ENCODE results near the gene DDX43. TPM values are rescaled to one million over a fixed set of nuclear protein-coding genes. Genes with fewer than 3 reads are reported as not detected.

Gene DDX43
- total RNA-seq, 3 donors from 2014 or later (not counting 1 experiment from before 2014, with no cell fraction given), result 1.2 to 2.6 TPM; not detected in 1

DNA sequence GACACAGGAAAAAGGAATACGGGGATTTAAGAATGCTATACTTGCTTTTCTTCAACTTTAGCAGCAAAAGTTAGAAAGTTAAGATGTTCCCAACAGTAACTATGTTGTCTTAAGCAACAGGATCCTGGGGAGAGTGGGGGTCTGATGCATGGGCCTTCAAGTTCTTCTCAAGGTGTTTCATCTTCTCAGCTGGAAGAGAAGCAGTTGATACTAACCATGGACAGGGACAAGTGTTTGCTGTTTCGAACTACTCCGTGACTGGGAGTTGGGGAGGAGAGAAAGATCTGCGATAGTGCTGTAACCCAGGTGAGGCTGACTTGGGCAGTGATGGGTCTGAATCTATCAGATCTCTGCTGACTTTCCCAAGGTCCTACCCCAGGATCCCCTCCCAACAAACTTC, 26.0 kb upstream of the DDX43 start:
- Mint-ChIP-seq H3K27me3 (ENCODE audit: low read depth in 2 of 2) (no peaks in the 10 kb centered on the region), H3K36me3 (no peaks in the 10 kb centered on the region), H3K27ac (no peak overlapping the region), H3K4me3 (no peak overlapping the region), H3K9me3 (no peaks in the 10 kb centered on the region), H3K4me1 (no peaks in the 10 kb centered on the region)
- Histone ChIP-seq H3K9me3 (ENCODE audit: control insufficient read depth, insufficient read depth, low read length) (peaks cover 10% of the 10 kb centered on the region), H3K27ac (ENCODE audit: low read length) (no peak overlapping the region), H3K27me3 (ENCODE audit: control insufficient read depth, insufficient read depth, low read length) (no peaks in the 10 kb centered on the region), H3K4me3 (ENCODE audit: low read length) (no peak overlapping the region), H3K36me3 (ENCODE audit: control insufficient read depth, insufficient read depth, low read length) (no peaks in the 10 kb centered on the region), H3K4me1 (ENCODE audit: control insufficient read depth, insufficient read depth, low read length) (no peaks in the 10 kb centered on the region)
- 97% methylated on average over 3 of the region's 4 CpGs for WGBS (ENCODE audit: insufficient coverage)
- TF ChIP-seq, protein P1, sequence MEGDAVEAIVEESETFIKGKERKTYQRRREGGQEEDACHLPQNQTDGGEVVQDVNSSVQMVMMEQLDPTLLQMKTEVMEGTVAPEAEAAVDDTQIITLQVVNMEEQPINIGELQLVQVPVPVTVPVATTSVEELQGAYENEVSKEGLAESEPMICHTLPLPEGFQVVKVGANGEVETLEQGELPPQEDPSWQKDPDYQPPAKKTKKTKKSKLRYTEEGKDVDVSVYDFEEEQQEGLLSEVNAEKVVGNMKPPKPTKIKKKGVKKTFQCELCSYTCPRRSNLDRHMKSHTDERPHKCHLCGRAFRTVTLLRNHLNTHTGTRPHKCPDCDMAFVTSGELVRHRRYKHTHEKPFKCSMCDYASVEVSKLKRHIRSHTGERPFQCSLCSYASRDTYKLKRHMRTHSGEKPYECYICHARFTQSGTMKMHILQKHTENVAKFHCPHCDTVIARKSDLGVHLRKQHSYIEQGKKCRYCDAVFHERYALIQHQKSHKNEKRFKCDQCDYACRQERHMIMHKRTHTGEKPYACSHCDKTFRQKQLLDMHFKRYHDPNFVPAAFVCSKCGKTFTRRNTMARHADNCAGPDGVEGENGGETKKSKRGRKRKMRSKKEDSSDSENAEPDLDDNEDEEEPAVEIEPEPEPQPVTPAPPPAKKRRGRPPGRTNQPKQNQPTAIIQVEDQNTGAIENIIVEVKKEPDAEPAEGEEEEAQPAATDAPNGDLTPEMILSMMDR (IDR thresholded peaks at IDR 0.05), result no peak
- ATAC-seq (no peak), DNase-seq (no peak)
- intact Hi-C loops (cut with micrococcal nuclease), result no loop called here

DNA sequence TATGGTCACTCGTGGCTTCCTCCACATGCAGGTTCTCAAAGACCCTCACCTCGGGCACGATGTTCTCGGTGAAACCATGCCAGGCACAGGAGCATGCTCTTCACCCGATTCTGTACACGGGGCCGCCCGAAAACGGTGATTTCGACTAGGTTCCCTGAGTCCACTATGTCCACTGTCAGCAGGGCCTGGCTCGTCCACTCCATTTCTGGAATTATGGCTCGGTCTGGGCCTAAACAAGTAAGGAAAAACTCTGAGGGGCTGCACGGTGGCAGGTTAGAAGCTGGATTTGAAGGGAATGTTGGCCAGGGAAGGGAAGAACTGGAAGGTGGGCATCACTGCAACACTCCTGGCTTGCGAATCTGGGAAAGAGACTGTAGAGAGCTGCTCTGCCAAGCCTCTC, 25.5 kb upstream of the DDX43 start:
- H3K4me1 Mint-ChIP-seq, result no peaks in the 10 kb centered on the region
- H3K36me3 Mint-ChIP-seq, result no peaks in the 10 kb centered on the region
- intact Hi-C loops (cut with micrococcal nuclease), result no loop called here
- no peak for DNase-seq
- no peak overlapping the region for H3K4me3 Mint-ChIP-seq
- Histone ChIP-seq H3K27ac (ENCODE audit: low read length) (no peak overlapping the region), H3K4me1 (ENCODE audit: control insufficient read depth, insufficient read depth, low read length) (no peaks in the 10 kb centered on the region), H3K36me3 (ENCODE audit: control insufficient read depth, insufficient read depth, low read length) (no peaks in the 10 kb centered on the region), H3K4me3 (ENCODE audit: low read length) (no peak overlapping the region), H3K9me3 (ENCODE audit: control insufficient read depth, insufficient read depth, low read length) (peaks cover 10% of the 10 kb centered on the region), H3K27me3 (ENCODE audit: control insufficient read depth, insufficient read depth, low read length) (no peaks in the 10 kb centered on the region)
- no peaks in the 10 kb centered on the region for H3K27me3 Mint-ChIP-seq (ENCODE audit: low read depth in 2 of 2)
- WGBS (ENCODE audit: insufficient coverage), result 94% methylated on average over 14 of the region's 14 CpGs
- H3K27ac Mint-ChIP-seq, result no peak overlapping the region
- TF ChIP-seq, protein P1 (IDR thresholded peaks at IDR 0.05), result no peak
- no peak for ATAC-seq
- no peaks in the 10 kb centered on the region for H3K9me3 Mint-ChIP-seq

- H3K4me3 ChIP-seq (ENCODE audit: low read length), result no peak within 1 kb of the TSS
- no peaks in the 10 kb centered on the region for H3K27me3 Mint-ChIP-seq (ENCODE audit: low read depth in 2 of 2)
- no peaks in the 10 kb centered on the region for H3K27me3 ChIP-seq (ENCODE audit: control insufficient read depth, insufficient read depth, low read length)
- no peak within 1 kb of the TSS for H3K27ac Mint-ChIP-seq
- TF ChIP-seq, protein P1 (IDR thresholded peaks at IDR 0.05), result no peak
- H3K4me1 ChIP-seq (ENCODE audit: control insufficient read depth, insufficient read depth, low read length), result no peaks in the 10 kb centered on the region
- ATAC-seq (no peak), DNase-seq (no peak)
- H3K4me1 Mint-ChIP-seq, result no peaks in the 10 kb centered on the region
- no peak within 1 kb of the TSS for H3K4me3 Mint-ChIP-seq
- H3K9me3 ChIP-seq (ENCODE audit: control insufficient read depth, insufficient read depth, low read length), result peaks cover 10% of the 10 kb centered on the region
- H3K27ac ChIP-seq (ENCODE audit: low read length), result no peak within 1 kb of the TSS
- no peaks in the 10 kb centered on the region for H3K36me3 ChIP-seq (ENCODE audit: control insufficient read depth, insufficient read depth, low read length)
- no peaks in the 10 kb centered on the region for H3K36me3 Mint-ChIP-seq
- WGBS (ENCODE audit: insufficient coverage), result 94% methylated on average over 36 of the region's 36 CpGs
- H3K9me3 Mint-ChIP-seq, result no peaks in the 10 kb centered on the region
- intact Hi-C loops (cut with micrococcal nuclease), result no loop called here
These were observed 25.1 kb upstream of the DDX43 start, which contains the start of gene OOEP for GRCh38 chr6:73369563-73369962. OOEP (minus strand) TSS chr6:73369897; CDS start chr6:73369792, 105 bp downstream.

DNA sequence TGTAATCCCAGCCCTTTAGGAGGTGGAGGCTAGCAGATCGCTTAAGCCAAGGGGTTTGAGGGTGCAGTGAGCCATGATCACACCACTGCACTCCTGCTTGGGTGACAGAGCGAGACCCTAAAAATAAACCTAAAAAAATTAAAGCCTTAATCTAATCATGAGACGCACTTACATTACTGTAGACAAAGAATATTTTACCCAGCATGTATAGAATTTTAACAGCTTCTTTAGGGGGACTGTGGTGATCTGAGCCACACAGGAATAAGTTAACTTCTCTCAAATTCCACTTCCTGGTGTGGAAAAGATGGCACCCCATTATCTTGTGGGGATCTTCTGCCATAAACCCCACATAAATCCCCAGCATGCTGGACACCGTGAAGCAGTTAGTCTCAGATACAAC, 22.6 kb upstream of the DDX43 start:
- WGBS (ENCODE audit: insufficient coverage), result 90% methylated on average over 3 of the region's 4 CpGs
- no peaks in the 10 kb centered on the region for H3K36me3 Mint-ChIP-seq
- Histone ChIP-seq H3K4me1 (ENCODE audit: control insufficient read depth, insufficient read depth, low read length) (no peaks in the 10 kb centered on the region), H3K4me3 (ENCODE audit: low read length) (no peak overlapping the region), H3K9me3 (ENCODE audit: control insufficient read depth, insufficient read depth, low read length) (peaks cover 10% of the 10 kb centered on the region), H3K27ac (ENCODE audit: low read length) (no peak overlapping the region), H3K36me3 (ENCODE audit: control insufficient read depth, insufficient read depth, low read length) (no peaks in the 10 kb centered on the region), H3K27me3 (ENCODE audit: control insufficient read depth, insufficient read depth, low read length) (no peaks in the 10 kb centered on the region)
- TF ChIP-seq, protein P1 (IDR thresholded peaks at IDR 0.05), result no peak
- H3K4me1 Mint-ChIP-seq, result no peaks in the 10 kb centered on the region
- no peaks in the 10 kb centered on the region for H3K9me3 Mint-ChIP-seq
- H3K27ac Mint-ChIP-seq, result no peak overlapping the region
- H3K4me3 Mint-ChIP-seq, result no peak overlapping the region
- DNase-seq (no peak), ATAC-seq (no peak)
- intact Hi-C loops (cut with micrococcal nuclease), result no loop called here
- no peaks in the 10 kb centered on the region for H3K27me3 Mint-ChIP-seq (ENCODE audit: low read depth in 2 of 2)

Data from natural killer cell (primary cell).